HL-60 (cell line): ENCODE data around the gene AKNA.

ENCODE experiments used
- DNase-seq, 2 experiments: peaks; one replicate each; pipeline ENCODE4 v3.0.0-alpha.2; 2010 to 2020; ENCODE audit warnings: low read depth in 1 of 2, low spot score in 1 of 2
- H3K27ac ChIP-seq: fragments of 250-450 bp; sonication (Bioruptor Pico); replicated peaks from 2 replicates; pipeline ENCODE4 v1.5.1; 2020; ENCODE audit warnings: mild to moderate bottlenecking, moderate library complexity
- H3K27me3 ChIP-seq: fragments of 250-450 bp; sonication (Bioruptor Pico); 2 replicates; pipeline ENCODE4 v1.5.1; 2021; ENCODE audit warnings: mild to moderate bottlenecking, moderate library complexity; ENCODE audit not compliant: insufficient read depth, poor library complexity, severe bottlenecking
- H3K4me3 ChIP-seq: replicated peaks from 2 replicates; pipeline ENCODE4 v1.5.1; 2011; ENCODE audit warnings: mild to moderate bottlenecking, control low read depth, low read length; ENCODE audit not compliant: insufficient read depth
- CTCF ChIP-seq: IDR thresholded peaks from one replicate; pipeline ENCODE4 v1.5.1; 2011; ENCODE audit warnings: low read length, control low read depth, inconsistent platforms; ENCODE audit not compliant: insufficient read depth
- GABPA ChIP-seq: IDR thresholded peaks from 2 replicates; pipeline ENCODE4 v1.6.1; 2012; ENCODE audit warnings: low read depth
- POLR2AphosphoS5 ChIP-seq: IDR thresholded peaks from 2 replicates; pipeline ENCODE4 v1.6.1; 2012; ENCODE audit warnings: low read depth
- REST ChIP-seq: IDR thresholded peaks from 2 replicates; pipeline ENCODE4 v1.6.1; 2012; ENCODE audit warnings: low read depth; ENCODE audit not compliant: insufficient replicate concordance
- SPI1 ChIP-seq: IDR thresholded peaks from 2 replicates; pipeline ENCODE4 v1.6.1; 2012; ENCODE audit warnings: low read depth, mild to moderate bottlenecking, borderline replicate concordance

Gene AKNA

GRCh38 chr9:114395768-114396167 lies 8.0 kb upstream of the AKNA start:
- no peaks in the 10 kb centered on the region for H3K27me3 ChIP-seq
- H3K4me3 ChIP-seq, result no peak overlapping the region
- H3K27ac ChIP-seq, result no peak overlapping the region
- no peak for DNase-seq
- TF ChIP-seq CTCF, result no peak
- TF ChIP-seq GABPA, result no peak
- TF ChIP-seq SPI1, result no peak
- TF ChIP-seq REST, result no peak
- TF ChIP-seq POLR2AphosphoS5, result no peak

- Histone ChIP-seq H3K27me3 (no peaks in the 10 kb centered on the region), H3K27ac (no peak overlapping the region), H3K4me3 (no peak overlapping the region)
- TF ChIP-seq POLR2AphosphoS5, result no peak
- no peak for TF ChIP-seq SPI1
- TF ChIP-seq REST, result no peak
- no peak for TF ChIP-seq CTCF
- TF ChIP-seq GABPA, result no peak
- DNase-seq, result no peak
These were observed 7.5 kb upstream of the AKNA start for GRCh38 chr9:114395334-114395617.

- TF ChIP-seq SPI1 (no peak), GABPA (no peak), CTCF (no peak), REST (no peak), POLR2AphosphoS5 (no peak)
- DNase-seq, result no peak
- Histone ChIP-seq H3K4me3 (no peak overlapping the region), H3K27ac (no peak overlapping the region), H3K27me3 (no peaks in the 10 kb centered on the region)
These were observed 6.9 kb upstream of the AKNA start for GRCh38 chr9:114394523-114395333.
